ENCODE results near the gene COL18A1.
"Not testable (repeated sequence)": the region's sequence is repeated elsewhere in the genome, so short reads cannot be mapped to it uniquely, and the experiment has no call there.

The COL18A1 gene

GRCh38 chr21:45557616-45558043 lies 152.7 kb downstream of the COL18A1 start:
- TF ChIP-seq CTCF (IDR thresholded peaks at IDR 0.05; ENCODE audit: borderline replicate concordance, control extremely low read depth, extremely low read depth, insufficient read depth, missing control alignments): no peak
- in situ Hi-C loops (cut with MboI; ENCODE audit: low sequenced_read_pairs, unreplicated experiment): no loop called here
- no peak for DNase-seq (ENCODE audit: low spot score)

- DNase-seq (ENCODE audit: low spot score): no peak
- TF ChIP-seq CTCF (IDR thresholded peaks at IDR 0.05; ENCODE audit: borderline replicate concordance, control extremely low read depth, extremely low read depth, insufficient read depth, missing control alignments): no peak
- in situ Hi-C loops (cut with MboI; ENCODE audit: low sequenced_read_pairs, unreplicated experiment): no loop called here
Observed at GRCh38 chr21:45558044-45558721, 153.2 kb downstream of the COL18A1 start.

- TF ChIP-seq CTCF (IDR thresholded peaks at IDR 0.05; ENCODE audit: borderline replicate concordance, control extremely low read depth, extremely low read depth, insufficient read depth, missing control alignments): no peak
- in situ Hi-C loops (cut with MboI; ENCODE audit: low sequenced_read_pairs, unreplicated experiment): no loop called here
- DNase-seq (ENCODE audit: low spot score): no peak
Observed at GRCh38 chr21:45559216-45560105, 154.5 kb downstream of the COL18A1 start.

GRCh38 chr21:45560106-45561021 lies 155.4 kb downstream of the COL18A1 start:
- no peak for TF ChIP-seq CTCF (IDR thresholded peaks at IDR 0.05; ENCODE audit: borderline replicate concordance, control extremely low read depth, extremely low read depth, insufficient read depth, missing control alignments)
- DNase-seq (ENCODE audit: low spot score): no peak
- in situ Hi-C loops (cut with MboI; ENCODE audit: low sequenced_read_pairs, unreplicated experiment): no loop called here

- DNase-seq (ENCODE audit: low spot score); in situ Hi-C loops (cut with MboI; ENCODE audit: low sequenced_read_pairs, unreplicated experiment): not testable (repeated sequence)
Observed at GRCh38 chr21:45561241-45561640, 156.3 kb downstream of the COL18A1 start.

GRCh38 chr21:45562402-45562801 lies 157.4 kb downstream of the COL18A1 start:
- no peak for DNase-seq (ENCODE audit: low spot score)
- in situ Hi-C loops (cut with MboI; ENCODE audit: low sequenced_read_pairs, unreplicated experiment): no loop called here
- TF ChIP-seq CTCF (IDR thresholded peaks at IDR 0.05; ENCODE audit: borderline replicate concordance, control extremely low read depth, extremely low read depth, insufficient read depth, missing control alignments): no peak
